HepG2 (cell line): Measurements from ENCODE around the gene SLC9C2. TPM values are rescaled to one million over a fixed set of nuclear protein-coding genes. Genes with fewer than 3 reads are reported as not detected.

Source experiments
- ATAC-seq: fragments of 200-7000 bp; cut with Tn5 transposase; 3 replicates; pipeline ENCODE4 v1.9.1; 2020; ENCODE audit warnings: mild to moderate bottlenecking, moderate library complexity
- BruUV-seq: library from RNA; stranded (reverse); fragments of 400-500 nt; replicated peaks from 2 replicates; lab custom pipeline; 2021; lab: Mats Ljungman, UMichigan
- CTCF ChIA-PET: fragments of 300-600 bp; formaldehyde crosslinking; extraction: SDS; loops from one replicate; lab custom pipeline; 2021; ENCODE audit warnings: low total read pairs, inconsistent platforms, low intra/inter-chr PET ratio; lab: Yijun Ruan, JAX
- POLR2A ChIA-PET: fragments of 350-600 bp; sonication (Branson Sonifier 250); formaldehyde crosslinking; loops from one replicate; lab custom pipeline; 2020; ENCODE audit warnings: antibody characterized with exemption, inconsistent platforms; lab: Yijun Ruan, JAX
- DNase-seq: peaks from one replicate; pipeline ENCODE4 v3.0.0-alpha.2; 2015; ENCODE audit warnings: low spot score
- FAIRE-seq: peaks from 3 replicates; lab custom pipeline; 2011; peaks lifted over from hg19 to GRCh38; lab: Jason Lieb, UNC
- H2AFZ ChIP-seq: one replicate; pipeline ENCODE4 v1.6.1; 2011; ENCODE audit warnings: low read length, inconsistent platforms
- H3K27ac ChIP-seq: fragments of 300-600 bp; 3 replicates; pipeline ENCODE4 v1.8.0; 2011; ENCODE audit warnings: mixed run types, mild to moderate bottlenecking, mixed read lengths, low read length, inconsistent platforms; ENCODE audit not compliant: insufficient read depth; ENCODE audit errors: extremely low read length
- H3K27me3 ChIP-seq, 2 experiments: fragments of 200-600 bp in 1 of 2; 2 replicates in 1 of 2; 3 replicates in 1 of 2; pipeline versions ENCODE4 v1.6.0 to v1.8.0; 2011; ENCODE audit warnings: low read length in 2 of 2, mild to moderate bottlenecking in 2 of 2, moderate library complexity in 2 of 2, inconsistent platforms in 1 of 2; ENCODE audit not compliant: insufficient read depth in 2 of 2, control insufficient read depth in 1 of 2
- H3K36me3 ChIP-seq, 2 experiments: fragments of 200-600 bp in 1 of 2; replicated peaks in 1 of 2; 2 replicates in 1 of 2; 3 replicates in 1 of 2; pipeline versions ENCODE4 v1.5.1 to v1.8.0; 2011; ENCODE audit warnings: low read length in 2 of 2, inconsistent platforms in 1 of 2; ENCODE audit not compliant: insufficient read depth in 2 of 2, control insufficient read depth in 1 of 2
- H3K4me1 ChIP-seq: 2 replicates; pipeline ENCODE4 v1.5.1; 2012; ENCODE audit warnings: low read length, inconsistent platforms; ENCODE audit not compliant: insufficient read depth
- H3K4me2 ChIP-seq: 2 replicates; pipeline ENCODE4 v1.6.0; 2011; ENCODE audit warnings: low read depth, low read length, inconsistent platforms
- H3K4me3 ChIP-seq, 3 experiments: fragments of 200-600 bp in 1 of 3; sonication (generic), shearing (Covaris generic) in 1 of 3; replicated peaks in 1 of 3; 2 replicates each; pipeline ENCODE4 v1.5.1; 2011 to 2016; ENCODE audit warnings: low read length in 3 of 3, inconsistent platforms in 2 of 3, low read depth in 2 of 3, mild to moderate bottlenecking in 2 of 3, control low read depth in 1 of 3, mixed read lengths in 1 of 3; ENCODE audit not compliant: insufficient read depth in 1 of 3
- H3K79me2 ChIP-seq: one replicate; pipeline ENCODE4 v1.6.1; 2011; ENCODE audit warnings: low read length, inconsistent platforms; ENCODE audit not compliant: insufficient read depth
- H3K9ac ChIP-seq: 2 replicates; pipeline ENCODE4 v1.6.0; 2011; ENCODE audit warnings: mild to moderate bottlenecking, low read depth, low read length, inconsistent platforms; ENCODE audit not compliant: insufficient read depth
- H3K9me3 ChIP-seq: 2 replicates; pipeline ENCODE4 v1.5.1; 2012; ENCODE audit warnings: mild to moderate bottlenecking, low read length
- H4K20me1 ChIP-seq: 2 replicates; pipeline ENCODE4 v1.6.0; 2011; ENCODE audit warnings: inconsistent platforms, mild to moderate bottlenecking, low read length, moderate library complexity; ENCODE audit not compliant: insufficient read depth
- NFKBIZ ChIP-seq: IDR thresholded peaks from 2 replicates; pipeline ENCODE4 v1.6.1; 2018; ENCODE audit warnings: missing genetic modification reagents, missing compliant biosample characterization
- POLR2AphosphoS5 ChIP-seq: IDR thresholded peaks from 2 replicates; pipeline ENCODE4 v1.6.1; 2012; ENCODE audit warnings: low read depth, low read length
- SP2 ChIP-seq: sonication (generic); formaldehyde crosslinking; IDR thresholded peaks from 2 replicates; pipeline ENCODE4 v1.5.1; 2020; ENCODE audit warnings: mild to moderate bottlenecking, missing genetic modification reagents
- TAF15 ChIP-seq: fragments of 200-400 bp; formaldehyde crosslinking; IDR thresholded peaks from one replicate; pipeline ENCODE4 v1.6.1; 2018; ENCODE audit warnings: mild to moderate bottlenecking, low read depth, low read length; ENCODE audit not compliant: poor library complexity, severe bottlenecking
- ZC3H4 ChIP-seq: sonication (generic); formaldehyde crosslinking; IDR thresholded peaks from 2 replicates; pipeline ENCODE4 v1.4.0; 2020; ENCODE audit warnings: missing genetic modification reagents, borderline replicate concordance
- ZKSCAN1 ChIP-seq: fragments of 150-350 bp; IDR thresholded peaks from 2 replicates; pipeline ENCODE4 v1.6.1; 2014; ENCODE audit warnings: low read length
- ZNF232 ChIP-seq: sonication (generic); formaldehyde crosslinking; IDR thresholded peaks from 2 replicates; pipeline ENCODE4 v1.4.0; 2020; ENCODE audit warnings: missing genetic modification reagents, borderline replicate concordance
- ZNF264 ChIP-seq: sonication (generic); formaldehyde crosslinking; IDR thresholded peaks from 2 replicates; pipeline ENCODE4 v1.4.0; 2020; ENCODE audit warnings: missing genetic modification reagents
- ZNF619 ChIP-seq: sonication (generic); formaldehyde crosslinking; IDR thresholded peaks from 2 replicates; pipeline ENCODE4 v1.4.0; 2020; ENCODE audit warnings: mild to moderate bottlenecking, missing genetic modification reagents
- ZNF674 ChIP-seq: sonication (generic); formaldehyde crosslinking; IDR thresholded peaks from 2 replicates; pipeline ENCODE4 v1.5.0; 2020; ENCODE audit warnings: low read depth, mild to moderate bottlenecking, missing genetic modification reagents
- ZSCAN30 ChIP-seq: sonication (generic); formaldehyde crosslinking; IDR thresholded peaks from 2 replicates; pipeline ENCODE4 v1.5.0; 2020; ENCODE audit warnings: mild to moderate bottlenecking, missing genetic modification reagents
- WGBS: methylation state at CpG from one replicate; pipeline ENCODE4 v1.1.6; 2017; ENCODE audit warnings: low lambda C conversion rate; 5-methylcytosine and 5-hydroxymethylcytosine counted together
- in situ Hi-C: cut with HindIII; loops from 2 replicates; pipeline ENCODE4 v1.10.0; 2017; ENCODE audit warnings: low pct_unique_long_range_greater_than_20kb; ENCODE audit not compliant: extremely low pct_ligation_motif_present
- intact Hi-C: fragments of 100-400 bp; cut with micrococcal nuclease; formaldehyde crosslinking; loops from one replicate; pipeline ENCODE4 v1.10.0; 2022; ENCODE audit not compliant: unreplicated experiment
- polyA plus RNA-seq, 8 experiments: library from polyadenylated mRNA; depleted of rRNA in 3 of 8; stranded (reverse) in 7 of 8; unstranded in 1 of 8; fragments of >200 nt; fragmentation: Illumina TruSeq in 4 of 8; extraction: Trizol in 4 of 8; gene quantifications; 2 replicates each; pipeline versions ENCODE4 v1.2.1 to v1.2.3, GENCODE V29; 2011 to 2016; ENCODE audit warnings: low read depth in 4 of 8, missing spikeins in 1 of 8, mixed read lengths in 1 of 8; ENCODE audit not compliant: insufficient read depth in 1 of 8
- total RNA-seq, 5 experiments: library from RNA; depleted of rRNA; stranded (reverse); fragments of >200 nt; fragmentation: Illumina TruSeq; extraction: Trizol; gene quantifications; 2 replicates each; pipeline ENCODE4 v1.2.3, GENCODE V29; 2016; ENCODE audit warnings: low read depth in 1 of 5
- TF ChIP-seq, protein P1 (sequence below), 2 experiments: sonication (generic) in 1 of 2; formaldehyde crosslinking in 1 of 2; IDR thresholded peaks; 2 replicates each; pipeline versions ENCODE4 v1.4.0 to v1.6.1; 2018 to 2020; ENCODE audit warnings: missing genetic modification reagents in 2 of 2, borderline replicate concordance in 1 of 2, low read depth in 1 of 2, mild to moderate bottlenecking in 1 of 2, missing biosample characterization in 1 of 2
- TF ChIP-seq, protein P2 (sequence below): sonication (generic); formaldehyde crosslinking; IDR thresholded peaks from 2 replicates; pipeline ENCODE4 v1.4.0; 2020; ENCODE audit warnings: missing genetic modification reagents, mild to moderate bottlenecking, borderline replicate concordance
- TF ChIP-seq, protein P3 (sequence below): sonication (generic); formaldehyde crosslinking; IDR thresholded peaks from 2 replicates; pipeline ENCODE4 v1.8.0; 2022; ENCODE audit warnings: mild to moderate bottlenecking, missing genetic modification reagents, moderate library complexity
- TF ChIP-seq, protein P4 (sequence below): fragments of 450-650 bp; IDR thresholded peaks from 2 replicates; pipeline ENCODE4 v1.6.1; 2016
- TF ChIP-seq, protein P5 (sequence below): sonication (generic); formaldehyde crosslinking; IDR thresholded peaks from 2 replicates; pipeline ENCODE4 v1.4.0; 2020; ENCODE audit warnings: missing genetic modification reagents
- TF ChIP-seq, protein P6 (sequence below): conservative IDR thresholded peaks from 2 replicates; pipeline ENCODE4 v1.6.1; 2018; ENCODE audit warnings: missing genetic modification reagents

The SLC9C2 gene
- total and polyA plus RNA-seq, 2 of the 13 experiments (the other 11 are each of a cell fraction or from before 2014, with no cell fraction given), result 0.03 TPM; not detected in 1

DNA sequence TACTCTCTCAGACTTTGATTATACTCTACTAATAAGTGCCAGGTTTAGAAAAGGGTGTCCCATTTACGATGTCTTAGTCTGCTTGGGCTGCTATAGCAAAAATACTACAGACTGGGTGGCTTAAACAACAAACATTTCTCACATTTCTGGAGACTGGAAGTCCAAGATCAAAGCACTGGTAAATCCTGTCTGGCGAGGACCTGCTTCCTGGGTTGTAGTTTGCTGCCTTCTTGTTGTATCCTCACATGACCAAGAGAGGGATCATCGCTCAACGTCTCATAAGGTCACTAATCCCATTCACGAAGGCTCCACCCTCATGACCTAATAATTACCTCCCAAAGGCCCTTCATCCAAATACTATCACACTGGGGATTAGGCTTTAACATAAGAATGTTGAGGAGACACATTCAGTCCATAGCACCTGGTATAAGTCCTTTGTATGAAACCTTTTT is 113.7 kb downstream of the SLC9C2 start:
- H3K4me3 ChIP-seq, result no peak overlapping the region
- BruUV-seq, result no TSS peak
- H3K4me2 ChIP-seq, result no peak overlapping the region
- DNase-seq (peak; percentile 29), ATAC-seq (peak; percentile 29), FAIRE-seq (no peak)
- WGBS, result 91% methylated on average over 5 of the region's 5 CpGs
- H3K4me1 ChIP-seq, result no peaks in the 10 kb centered on the region
- peaks cover 14 to 49% of the 10 kb centered on the region in 2 experiments for H3K36me3 ChIP-seq
- H3K79me2 ChIP-seq, result no peaks in the 10 kb centered on the region
- H3K9ac ChIP-seq, result no peak overlapping the region
- no peaks in the 10 kb centered on the region for H3K27me3 ChIP-seq
- H4K20me1 ChIP-seq, result peaks cover 4% of the 10 kb centered on the region; the same call in 1 of the 2 replicates
- H3K27ac ChIP-seq, result no peak overlapping the region
- intact Hi-C loops, result no loop called here
- H3K9me3 ChIP-seq, result no peaks in the 10 kb centered on the region
- ChIA-PET POLR2A (interaction anchor here (0.6 kb wide), 1 partner anchor 12 kb away, joined by 3 read pairs; the partner anchor contains the start of gene PRDX6), CTCF (no interaction called here)
- H2AFZ ChIP-seq, result no peak overlapping the region
- in situ Hi-C loops, result no loop called here
- TF ChIP-seq NFKBIZ (CRISPR knock-in tag), result no peak
- TF ChIP-seq ZNF264, result peak; percentile 94
- TF ChIP-seq ZKSCAN1, result no peak
- no peak for TF ChIP-seq SP2 (CRISPR knock-in tag)
- no peak for TF ChIP-seq ZC3H4 (CRISPR knock-in tag)
- TF ChIP-seq, protein P1, sequence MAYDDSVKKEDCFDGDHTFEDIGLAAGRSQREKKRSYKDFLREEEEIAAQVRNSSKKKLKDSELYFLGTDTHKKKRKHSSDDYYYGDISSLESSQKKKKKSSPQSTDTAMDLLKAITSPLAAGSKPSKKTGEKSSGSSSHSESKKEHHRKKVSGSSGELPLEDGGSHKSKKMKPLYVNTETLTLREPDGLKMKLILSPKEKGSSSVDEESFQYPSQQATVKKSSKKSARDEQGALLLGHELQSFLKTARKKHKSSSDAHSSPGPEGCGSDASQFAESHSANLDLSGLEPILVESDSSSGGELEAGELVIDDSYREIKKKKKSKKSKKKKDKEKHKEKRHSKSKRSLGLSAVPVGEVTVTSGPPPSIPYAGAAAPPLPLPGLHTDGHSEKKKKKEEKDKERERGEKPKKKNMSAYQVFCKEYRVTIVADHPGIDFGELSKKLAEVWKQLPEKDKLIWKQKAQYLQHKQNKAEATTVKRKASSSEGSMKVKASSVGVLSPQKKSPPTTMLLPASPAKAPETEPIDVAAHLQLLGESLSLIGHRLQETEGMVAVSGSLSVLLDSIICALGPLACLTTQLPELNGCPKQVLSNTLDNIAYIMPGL (CRISPR knock-in tag; IDR thresholded peaks at IDR 0.05; ENCODE audit: borderline replicate concordance in 1 of 2, low read depth in 1 of 2), result no peak
- peak; percentile 44; the same call in 1 of the 2 replicates for TF ChIP-seq POLR2AphosphoS5
- no peak for TF ChIP-seq ZNF674 (CRISPR knock-in tag)
- TF ChIP-seq, protein P2, sequence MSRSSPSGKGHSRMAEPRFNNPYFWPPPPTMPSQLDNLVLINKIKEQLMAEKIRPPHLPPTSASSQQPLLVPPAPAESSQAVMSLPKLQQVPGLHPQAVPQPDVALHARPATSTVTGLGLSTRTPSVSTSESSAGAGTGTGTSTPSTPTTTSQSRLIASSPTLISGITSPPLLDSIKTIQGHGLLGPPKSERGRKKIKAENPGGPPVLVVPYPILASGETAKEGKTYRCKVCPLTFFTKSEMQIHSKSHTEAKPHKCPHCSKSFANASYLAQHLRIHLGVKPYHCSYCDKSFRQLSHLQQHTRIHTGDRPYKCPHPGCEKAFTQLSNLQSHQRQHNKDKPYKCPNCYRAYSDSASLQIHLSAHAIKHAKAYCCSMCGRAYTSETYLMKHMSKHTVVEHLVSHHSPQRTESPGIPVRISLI (CRISPR knock-in tag), result peak; percentile 15; the same call in 1 of the 2 replicates
- TF ChIP-seq, protein P3, sequence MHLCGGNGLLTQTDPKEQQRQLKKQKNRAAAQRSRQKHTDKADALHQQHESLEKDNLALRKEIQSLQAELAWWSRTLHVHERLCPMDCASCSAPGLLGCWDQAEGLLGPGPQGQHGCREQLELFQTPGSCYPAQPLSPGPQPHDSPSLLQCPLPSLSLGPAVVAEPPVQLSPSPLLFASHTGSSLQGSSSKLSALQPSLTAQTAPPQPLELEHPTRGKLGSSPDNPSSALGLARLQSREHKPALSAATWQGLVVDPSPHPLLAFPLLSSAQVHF (CRISPR knock-in tag), result no peak
- no peak for TF ChIP-seq ZNF619 (CRISPR knock-in tag)
- TF ChIP-seq ZSCAN30 (CRISPR knock-in tag), result no peak
- no peak for TF ChIP-seq TAF15
- TF ChIP-seq, protein P4, sequence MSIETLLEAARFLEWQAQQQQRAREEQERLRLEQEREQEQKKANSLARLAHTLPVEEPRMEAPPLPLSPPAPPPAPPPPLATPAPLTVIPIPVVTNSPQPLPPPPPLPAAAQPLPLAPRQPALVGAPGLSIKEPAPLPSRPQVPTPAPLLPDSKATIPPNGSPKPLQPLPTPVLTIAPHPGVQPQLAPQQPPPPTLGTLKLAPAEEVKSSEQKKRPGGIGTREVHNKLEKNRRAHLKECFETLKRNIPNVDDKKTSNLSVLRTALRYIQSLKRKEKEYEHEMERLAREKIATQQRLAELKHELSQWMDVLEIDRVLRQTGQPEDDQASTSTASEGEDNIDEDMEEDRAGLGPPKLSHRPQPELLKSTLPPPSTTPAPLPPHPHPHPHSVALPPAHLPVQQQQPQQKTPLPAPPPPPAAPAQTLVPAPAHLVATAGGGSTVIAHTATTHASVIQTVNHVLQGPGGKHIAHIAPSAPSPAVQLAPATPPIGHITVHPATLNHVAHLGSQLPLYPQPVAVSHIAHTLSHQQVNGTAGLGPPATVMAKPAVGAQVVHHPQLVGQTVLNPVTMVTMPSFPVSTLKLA, result no peak
- TF ChIP-seq, protein P5, sequence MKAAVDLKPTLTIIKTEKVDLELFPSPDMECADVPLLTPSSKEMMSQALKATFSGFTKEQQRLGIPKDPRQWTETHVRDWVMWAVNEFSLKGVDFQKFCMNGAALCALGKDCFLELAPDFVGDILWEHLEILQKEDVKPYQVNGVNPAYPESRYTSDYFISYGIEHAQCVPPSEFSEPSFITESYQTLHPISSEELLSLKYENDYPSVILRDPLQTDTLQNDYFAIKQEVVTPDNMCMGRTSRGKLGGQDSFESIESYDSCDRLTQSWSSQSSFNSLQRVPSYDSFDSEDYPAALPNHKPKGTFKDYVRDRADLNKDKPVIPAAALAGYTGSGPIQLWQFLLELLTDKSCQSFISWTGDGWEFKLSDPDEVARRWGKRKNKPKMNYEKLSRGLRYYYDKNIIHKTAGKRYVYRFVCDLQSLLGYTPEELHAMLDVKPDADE (CRISPR knock-in tag), result no peak
- no peak for TF ChIP-seq ZNF232
- TF ChIP-seq, protein P6, sequence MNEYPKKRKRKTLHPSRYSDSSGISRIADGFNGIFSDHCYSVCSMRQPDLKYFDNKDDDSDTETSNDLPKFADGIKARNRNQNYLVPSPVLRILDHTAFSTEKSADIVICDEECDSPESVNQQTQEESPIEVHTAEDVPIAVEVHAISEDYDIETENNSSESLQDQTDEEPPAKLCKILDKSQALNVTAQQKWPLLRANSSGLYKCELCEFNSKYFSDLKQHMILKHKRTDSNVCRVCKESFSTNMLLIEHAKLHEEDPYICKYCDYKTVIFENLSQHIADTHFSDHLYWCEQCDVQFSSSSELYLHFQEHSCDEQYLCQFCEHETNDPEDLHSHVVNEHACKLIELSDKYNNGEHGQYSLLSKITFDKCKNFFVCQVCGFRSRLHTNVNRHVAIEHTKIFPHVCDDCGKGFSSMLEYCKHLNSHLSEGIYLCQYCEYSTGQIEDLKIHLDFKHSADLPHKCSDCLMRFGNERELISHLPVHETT, result no peak
